ENCODE measurements around the gene BICRAL.
"Not testable (repeated sequence)": the region's sequence is repeated elsewhere in the genome, so short reads cannot be mapped to it uniquely, and the experiment has no call there.

The BICRAL gene

DNA sequence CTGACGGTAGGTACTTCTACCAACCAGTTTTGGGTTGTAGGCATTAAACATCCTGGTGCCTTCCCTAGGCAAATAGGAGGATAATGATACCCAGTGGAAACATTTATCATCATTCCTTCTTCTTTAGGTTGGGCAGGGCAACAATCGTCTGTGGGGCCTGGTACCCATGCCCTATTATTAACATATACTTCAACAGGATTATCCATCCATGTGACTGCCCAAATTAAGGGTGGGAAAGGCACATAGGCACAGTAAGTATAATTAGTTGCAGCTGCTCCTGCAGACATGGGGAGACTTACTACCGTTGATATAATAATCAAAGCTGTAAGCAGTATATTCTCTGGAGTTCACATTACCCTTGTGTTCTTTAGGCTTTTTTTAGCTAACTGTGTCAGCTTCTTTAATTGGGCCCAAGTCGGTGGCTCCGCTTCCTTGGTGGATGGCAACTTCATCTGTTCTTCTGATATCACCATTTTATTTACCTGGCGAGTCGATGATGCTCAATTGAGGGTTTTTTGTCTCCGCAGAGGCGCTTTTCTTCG is 114.4 kb downstream of the BICRAL start:
- DNase-seq (ENCODE audit: low spot score) = no peak

DNA sequence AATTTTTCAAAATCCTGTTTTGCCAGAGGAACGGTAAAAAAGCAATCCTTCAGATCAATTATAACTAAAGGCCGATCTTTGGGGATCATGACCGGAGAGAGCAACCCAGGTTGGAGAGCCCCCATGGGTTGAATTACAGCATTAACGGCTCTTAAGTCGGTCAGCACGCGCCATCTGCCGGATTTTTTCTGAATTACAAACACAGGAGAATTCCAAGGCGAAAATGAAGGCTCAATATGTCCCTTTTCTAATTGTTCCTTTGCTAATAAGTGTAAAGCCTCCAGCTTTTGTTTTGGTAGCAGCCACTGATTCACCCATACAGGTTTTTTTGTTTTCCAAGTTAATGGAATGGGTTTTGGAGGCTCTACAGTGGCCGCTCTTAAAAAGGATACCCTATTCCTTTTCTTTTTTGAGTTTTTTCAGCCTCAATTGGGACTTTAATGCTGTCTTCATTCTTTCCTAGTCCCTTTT is 117.1 kb downstream of the BICRAL start:
- no peak for DNase-seq (ENCODE audit: low spot score)

DNA sequence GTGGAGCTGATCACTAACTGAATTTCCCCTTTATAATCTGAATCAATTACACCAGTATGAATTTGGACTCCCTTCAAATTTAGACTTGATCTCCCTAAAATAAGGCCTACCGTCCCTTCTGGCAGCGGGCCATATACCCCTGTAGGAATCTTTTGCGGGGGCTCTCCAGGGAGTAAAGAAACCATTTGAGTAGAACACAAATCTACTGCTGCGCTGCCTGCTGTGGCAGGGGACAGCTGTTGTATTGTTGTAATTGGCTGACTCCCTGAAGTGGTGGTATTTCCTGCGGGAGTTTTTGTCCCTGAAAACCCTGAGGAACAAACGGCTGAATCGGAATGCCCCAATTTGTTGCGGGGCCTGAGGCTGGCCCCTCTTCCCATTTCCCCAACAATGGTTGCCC is 118.0 kb downstream of the BICRAL start:
- DNase-seq (ENCODE audit: low spot score) = no peak

DNA sequence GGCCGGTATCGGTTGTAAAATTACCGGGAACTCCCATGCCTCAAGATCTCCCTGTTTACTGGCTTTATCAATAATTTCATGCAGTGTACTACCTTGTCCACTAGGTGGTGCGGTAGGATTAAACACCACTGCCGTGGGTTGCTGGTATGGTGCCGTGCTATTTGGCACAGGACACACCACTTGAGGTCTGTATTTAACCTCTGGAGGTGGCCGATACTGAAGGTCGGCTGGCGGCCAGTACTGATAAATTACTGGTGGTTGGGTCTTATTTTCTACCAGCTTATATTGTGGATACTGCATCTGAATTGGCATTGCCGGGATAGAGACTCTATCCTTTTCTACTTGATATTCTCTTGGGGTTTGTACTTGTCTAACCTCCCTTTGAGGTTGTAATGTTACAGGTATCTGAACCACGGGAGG is 119.7 kb downstream of the BICRAL start:
- DNase-seq (ENCODE audit: low spot score) = peak; percentile 65

DNA sequence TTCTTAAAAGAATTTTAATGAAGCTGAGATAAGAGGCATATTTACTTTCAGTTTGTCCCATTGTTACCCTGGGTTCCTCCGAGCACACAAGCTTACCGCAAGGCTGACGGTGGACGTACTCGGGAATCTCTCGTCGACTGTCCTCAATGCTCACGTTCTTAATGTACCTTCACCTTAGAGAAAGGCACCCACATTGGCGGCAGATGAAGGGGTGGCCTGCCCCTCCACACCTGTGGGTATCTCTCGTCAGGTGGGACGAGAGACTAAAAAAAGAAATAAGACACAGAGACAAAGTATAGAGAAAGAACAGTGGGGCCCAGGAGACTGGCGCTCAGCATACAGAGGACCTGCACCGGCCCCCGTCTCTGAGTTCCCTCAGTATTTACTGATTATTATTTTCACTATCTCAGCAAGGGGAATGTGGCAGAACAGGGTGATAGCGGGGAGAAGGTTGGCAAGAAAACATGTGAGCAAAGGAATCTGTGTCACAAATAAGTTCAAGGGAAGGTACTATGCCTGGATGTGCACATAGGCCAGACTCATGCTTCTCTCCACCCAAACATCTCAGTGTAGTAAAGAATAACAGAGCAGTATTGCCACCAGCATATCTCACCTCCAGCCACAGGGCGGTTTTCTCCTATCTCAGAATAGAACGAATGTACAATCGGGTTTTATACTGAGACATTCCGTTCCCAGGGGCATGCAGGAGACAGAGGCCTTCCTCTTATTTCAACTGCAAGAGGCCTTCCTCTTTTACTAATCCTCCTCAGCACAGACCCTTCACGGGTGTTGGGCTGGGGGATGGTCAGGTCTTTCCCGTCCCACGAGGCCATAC is 120.8 kb downstream of the BICRAL start:
- not testable (repeated sequence) for DNase-seq (ENCODE audit: low spot score)

DNA sequence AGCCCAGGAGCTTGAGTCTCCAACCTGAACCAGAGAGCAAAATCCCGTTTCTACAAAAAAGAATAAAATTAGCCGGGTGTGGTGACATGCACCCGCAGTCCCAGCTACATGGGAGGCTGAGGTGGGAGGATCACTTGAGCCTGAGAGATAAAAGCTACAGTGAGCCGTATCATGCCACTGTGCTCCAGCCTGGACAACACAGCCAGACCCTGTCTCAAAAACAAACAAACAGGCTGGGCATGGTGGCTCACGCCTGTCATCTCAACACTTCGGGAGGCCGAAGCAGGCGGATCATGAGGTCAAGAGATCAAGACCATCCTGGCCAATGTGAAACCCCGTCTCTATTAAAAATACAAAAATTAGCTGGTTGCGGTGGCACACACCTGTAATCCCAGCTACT is 122.6 kb downstream of the BICRAL start:
- no peak for DNase-seq (ENCODE audit: low spot score)

DNA sequence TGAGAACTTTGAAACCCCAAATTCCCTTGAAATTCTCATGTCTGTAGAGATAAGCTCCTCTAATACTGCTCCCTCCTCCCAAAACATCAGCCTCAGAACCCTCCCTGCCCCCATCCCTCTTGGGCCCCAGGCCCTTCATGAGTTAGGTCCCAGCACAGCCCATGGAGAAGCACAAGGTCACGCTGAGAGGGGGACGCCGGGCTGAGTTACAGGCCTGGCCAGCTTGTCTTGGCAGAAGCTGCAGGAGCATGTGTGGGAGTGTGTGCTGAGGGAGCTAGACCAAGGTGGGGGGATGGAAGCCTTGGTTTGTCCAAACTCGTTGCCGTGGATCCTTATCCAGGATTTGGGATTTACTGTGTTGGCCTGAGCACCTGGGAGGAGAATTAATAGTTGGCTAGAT is 125.5 kb downstream of the BICRAL start:
- no peak for DNase-seq (ENCODE audit: low spot score)

DNA sequence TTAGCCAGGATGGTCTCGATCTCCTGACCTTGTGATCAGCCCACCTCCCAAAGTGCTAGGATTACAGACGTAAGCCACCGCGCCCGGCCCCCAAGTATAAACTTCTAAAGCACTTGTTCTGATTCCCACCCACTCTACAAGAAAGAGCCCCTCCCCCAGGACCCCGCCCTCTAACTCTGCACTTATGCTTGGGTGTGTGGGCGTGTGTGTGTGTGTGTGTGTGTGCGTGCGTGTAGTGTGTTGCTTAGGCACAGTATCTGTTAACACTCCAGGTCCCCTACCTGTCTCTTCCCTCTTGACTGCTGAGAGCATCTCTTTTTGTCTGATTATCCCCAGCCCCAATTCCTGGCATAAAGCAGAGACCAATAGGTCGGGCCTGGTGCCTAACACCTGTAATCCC is 128.0 kb downstream of the BICRAL start:
- DNase-seq (ENCODE audit: low spot score) = no peak

DNA sequence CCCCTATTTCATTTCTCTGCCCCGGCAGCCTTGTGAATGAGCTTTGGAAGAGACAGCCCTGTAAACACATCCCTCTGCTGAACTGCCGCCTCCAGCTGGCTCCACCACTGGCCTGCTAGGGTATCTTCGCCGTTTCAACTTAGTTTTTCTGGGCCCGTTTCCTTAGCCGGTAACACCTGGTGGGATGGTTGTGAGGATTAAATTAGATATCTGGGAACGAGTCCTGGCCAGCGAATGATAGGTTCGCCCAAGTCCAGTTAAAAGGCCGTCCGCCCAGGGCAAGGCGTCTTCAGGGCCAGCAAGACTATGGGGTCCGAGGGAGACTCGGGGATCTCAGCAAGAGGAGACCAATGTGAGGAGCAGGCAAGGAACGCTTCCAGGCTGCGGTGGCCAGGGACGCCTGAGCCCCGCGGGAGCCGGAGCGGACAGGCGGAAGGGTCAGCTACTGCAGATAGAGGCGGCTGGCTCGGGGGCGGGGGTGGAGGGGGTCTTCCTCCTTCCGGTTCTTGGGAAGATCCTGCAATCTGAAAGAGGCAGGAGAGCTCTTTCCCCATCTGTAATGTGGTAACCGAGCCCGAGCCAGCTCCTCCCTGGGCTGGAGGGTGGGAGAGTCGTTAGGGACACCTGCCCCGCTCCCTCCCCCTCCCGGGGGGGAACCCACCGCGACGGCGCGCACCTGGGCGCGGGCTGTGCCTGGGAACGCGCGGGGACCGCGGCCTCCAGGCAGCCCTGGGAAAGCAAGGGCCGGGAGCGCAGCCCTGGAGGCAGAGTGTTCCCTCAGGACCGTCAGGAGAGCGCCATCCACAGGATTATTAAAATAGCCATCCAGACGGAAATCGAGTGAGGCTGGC is 129.5 kb downstream of the BICRAL start:
- no peak for DNase-seq (ENCODE audit: low spot score)

DNA sequence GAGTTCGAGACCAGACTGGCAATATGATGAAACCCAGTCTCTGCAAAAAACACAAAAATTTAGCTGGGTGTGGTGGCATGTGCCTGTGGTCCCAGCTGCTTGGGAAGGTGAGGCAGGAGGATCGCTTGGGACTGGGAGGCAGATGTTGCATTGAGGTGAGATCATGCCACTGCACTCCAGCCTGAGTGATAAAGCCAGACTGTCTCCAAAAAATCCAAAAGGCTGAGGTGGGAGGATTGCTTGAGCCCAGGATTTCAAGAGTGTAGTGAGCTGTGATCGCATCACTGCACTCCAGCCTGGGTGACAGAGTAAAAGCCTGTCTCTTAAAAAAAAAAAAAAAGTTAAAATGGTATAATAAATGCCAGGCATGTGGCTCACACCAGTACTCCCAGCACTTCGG is 132.7 kb downstream of the BICRAL start:
- DNase-seq (ENCODE audit: low spot score) = no peak

DNA sequence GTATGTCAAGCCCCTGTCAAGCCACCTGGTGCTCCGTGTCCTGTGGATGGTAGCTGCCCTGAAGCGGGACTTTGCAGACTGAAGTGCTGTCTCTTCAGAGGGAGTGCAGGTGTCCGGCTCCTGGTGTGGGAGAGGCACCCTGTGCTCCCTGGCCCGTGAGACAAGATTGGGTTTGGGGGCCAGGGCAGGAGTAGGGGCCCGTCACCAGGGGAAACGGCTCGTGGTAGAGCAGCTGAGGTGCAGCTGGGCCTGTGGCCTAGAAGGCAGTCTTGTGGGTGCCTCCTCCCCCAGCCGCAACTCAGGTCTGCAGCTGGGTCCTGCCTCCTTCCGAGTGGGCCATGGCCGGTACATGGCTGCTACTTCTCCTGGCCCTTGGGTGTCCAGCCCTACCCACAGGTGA is 133.9 kb downstream of the BICRAL start, which contains the start of gene PTCRA:
Gene PTCRA, plus strand, starts transcription at position 322 of the 400 bp plus-strand sequence. Its CDS starts 17 bp downstream, at position 339.
- no peak for DNase-seq (ENCODE audit: low spot score)

DNA sequence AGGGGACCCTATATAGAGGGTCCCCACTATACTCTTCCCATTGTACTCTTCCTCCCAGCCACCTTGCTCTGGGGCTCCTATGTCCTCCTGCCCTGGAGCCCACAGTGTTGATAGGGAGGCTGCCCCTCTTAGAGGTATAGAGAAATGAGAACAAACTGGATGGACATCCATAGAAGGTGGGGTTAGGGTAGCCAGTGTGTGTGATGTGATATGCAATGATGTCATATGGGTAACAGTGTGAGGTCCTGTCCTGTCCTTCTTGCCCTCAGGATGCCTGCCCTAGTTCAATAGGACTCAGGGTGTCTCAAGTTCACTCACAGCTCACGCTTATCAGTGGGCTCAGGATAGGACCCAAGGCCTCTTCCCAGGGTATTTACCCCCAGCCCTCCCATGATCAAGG is 134.4 kb downstream of the BICRAL start:
- DNase-seq (ENCODE audit: low spot score) = no peak
